ENCODE results near the gene OSBPL8.
"Not testable (repeated sequence)": the region's sequence is repeated elsewhere in the genome, so short reads cannot be mapped to it uniquely, and the experiment has no call there.

DNA sequence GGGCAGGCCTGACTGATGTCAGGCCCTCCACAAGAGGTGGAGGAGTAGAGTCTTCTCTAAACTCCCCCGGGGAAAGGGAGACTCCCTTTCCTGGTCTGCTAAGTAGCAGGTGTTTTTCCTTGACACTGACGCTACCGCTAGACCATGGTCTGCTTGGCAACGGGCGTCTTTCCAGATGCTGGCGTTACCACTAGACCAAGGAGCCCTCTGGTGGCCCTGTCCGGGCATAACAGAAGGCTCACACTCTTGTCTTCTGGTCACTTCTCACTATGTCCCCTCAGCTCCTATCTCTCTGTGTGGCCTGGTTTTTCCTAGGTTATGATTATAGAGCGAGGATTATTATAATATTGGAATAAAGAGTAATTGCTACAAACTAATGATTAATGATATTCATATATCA lies 86.7 kb downstream of the OSBPL8 start:
- TF ChIP-seq, protein P1, sequence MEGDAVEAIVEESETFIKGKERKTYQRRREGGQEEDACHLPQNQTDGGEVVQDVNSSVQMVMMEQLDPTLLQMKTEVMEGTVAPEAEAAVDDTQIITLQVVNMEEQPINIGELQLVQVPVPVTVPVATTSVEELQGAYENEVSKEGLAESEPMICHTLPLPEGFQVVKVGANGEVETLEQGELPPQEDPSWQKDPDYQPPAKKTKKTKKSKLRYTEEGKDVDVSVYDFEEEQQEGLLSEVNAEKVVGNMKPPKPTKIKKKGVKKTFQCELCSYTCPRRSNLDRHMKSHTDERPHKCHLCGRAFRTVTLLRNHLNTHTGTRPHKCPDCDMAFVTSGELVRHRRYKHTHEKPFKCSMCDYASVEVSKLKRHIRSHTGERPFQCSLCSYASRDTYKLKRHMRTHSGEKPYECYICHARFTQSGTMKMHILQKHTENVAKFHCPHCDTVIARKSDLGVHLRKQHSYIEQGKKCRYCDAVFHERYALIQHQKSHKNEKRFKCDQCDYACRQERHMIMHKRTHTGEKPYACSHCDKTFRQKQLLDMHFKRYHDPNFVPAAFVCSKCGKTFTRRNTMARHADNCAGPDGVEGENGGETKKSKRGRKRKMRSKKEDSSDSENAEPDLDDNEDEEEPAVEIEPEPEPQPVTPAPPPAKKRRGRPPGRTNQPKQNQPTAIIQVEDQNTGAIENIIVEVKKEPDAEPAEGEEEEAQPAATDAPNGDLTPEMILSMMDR (IDR thresholded peaks at IDR 0.05), result not testable (repeated sequence)
- TF ChIP-seq POLR2AphosphoS5, EP300 (IDR thresholded peaks at IDR 0.05): not testable (repeated sequence)

All from sigmoid colon (tissue), 4 donors.